ENCODE data around the gene ADCY1. TPM values are rescaled to one million over a fixed set of nuclear protein-coding genes. Genes with fewer than 3 reads are reported as not detected.

The ADCY1 gene
- total and polyA plus RNA-seq, 2 donors (not counting 1 experiment from before 2014, with no cell fraction given): 0.23 to 2.5 TPM

DNA sequence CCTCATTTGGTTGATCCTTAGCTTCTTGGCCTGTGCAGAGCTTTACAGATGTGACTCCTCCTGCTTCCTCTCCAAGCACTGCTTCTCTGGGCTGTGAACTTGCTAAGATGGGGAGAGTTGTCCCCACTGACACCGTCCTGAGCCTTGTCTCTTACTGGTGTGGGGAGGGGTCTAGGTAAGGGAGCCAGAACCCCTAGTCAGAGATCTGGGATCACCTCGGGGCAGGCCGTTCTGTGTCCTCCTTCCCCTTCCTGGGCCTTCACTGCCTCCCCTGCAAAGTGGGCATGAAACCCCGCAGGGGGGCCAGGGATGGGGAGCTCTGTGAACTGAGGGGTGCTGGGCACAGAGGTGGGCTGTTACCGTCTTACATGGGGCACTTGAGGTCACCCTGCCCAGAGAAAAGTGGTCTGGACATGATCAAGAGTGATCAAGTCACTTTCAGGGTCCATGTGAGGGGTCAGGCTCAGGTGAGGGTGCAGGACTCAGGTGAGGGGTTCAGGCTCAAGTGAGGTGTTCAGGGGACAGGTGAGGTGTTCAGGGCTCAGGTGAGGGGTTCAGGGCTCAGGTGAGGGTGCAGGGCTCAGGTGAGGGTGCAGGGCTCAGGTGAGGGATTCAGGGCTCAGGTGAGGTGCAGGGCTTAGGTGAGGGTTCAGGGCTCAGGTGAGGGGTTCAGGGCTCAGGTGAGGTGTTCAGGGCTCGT is 86.2 kb downstream of the ADCY1 start:
- no peaks in the 10 kb centered on the region for H3K79me2 ChIP-seq (ENCODE audit: control insufficient read depth, insufficient read depth, low read length)
- H3K9ac ChIP-seq (ENCODE audit: insufficient read depth, low read length): no peak overlapping the region
- H3K4me1 ChIP-seq (ENCODE audit: control insufficient read depth, extremely low read depth, insufficient read depth, low read length): no peaks in the 10 kb centered on the region
- H4K20me1 ChIP-seq (ENCODE audit: control insufficient read depth, extremely low read depth, insufficient read depth, low read length): no peaks in the 10 kb centered on the region
- H3K36me3 ChIP-seq (ENCODE audit: control insufficient read depth, insufficient read depth, low read length): no peaks in the 10 kb centered on the region
- DNase-seq (ENCODE audit: low read depth in 2 of 2): no peak
- H3K27ac ChIP-seq (ENCODE audit: insufficient read depth, low read length): no peak overlapping the region
- no peaks in the 10 kb centered on the region for H3K9me3 ChIP-seq (ENCODE audit: control insufficient read depth, insufficient read depth, low read depth, low read length)
- no peak overlapping the region for H3K4me3 ChIP-seq (replicated peaks in 1 of 4; ENCODE audit: control extremely low read depth in 1 of 4, insufficient read depth in 1 of 4, low read depth in 3 of 4, low read length in 4 of 4)
- TF ChIP-seq CTCF (conservative IDR thresholded peaks at IDR 0.05 in 1 of 2, IDR thresholded peaks at IDR 0.05 in 1 of 2; ENCODE audit: low read depth in 1 of 2, low read length in 2 of 2): no peak
- TF ChIP-seq EZH2 (IDR thresholded peaks at IDR 0.05; ENCODE audit: low read length, missing control alignments): no peak
- H3K27me3 ChIP-seq (ENCODE audit: control insufficient read depth, insufficient read depth, low read length): no peaks in the 10 kb centered on the region
- no peak overlapping the region for H2AFZ ChIP-seq (ENCODE audit: low read length)
- H3K4me2 ChIP-seq (ENCODE audit: extremely low read depth, insufficient read depth, low read length): no peak overlapping the region

DNA sequence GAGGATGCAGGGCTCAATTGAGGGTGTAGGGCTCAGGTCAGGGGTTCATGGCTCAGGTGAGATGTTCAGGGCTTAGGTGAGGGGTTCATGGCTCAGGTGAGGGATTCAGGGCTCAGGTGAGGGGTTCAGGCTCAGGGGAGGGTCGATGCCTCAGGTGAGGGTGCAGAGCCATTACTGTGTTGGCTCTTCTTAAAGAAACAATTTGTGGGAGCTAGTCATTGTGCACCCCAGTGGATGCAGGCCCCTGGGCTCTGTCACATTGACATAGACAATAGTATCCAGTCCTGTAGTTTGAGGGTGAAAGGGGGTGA is 86.7 kb downstream of the ADCY1 start:
- Histone ChIP-seq H4K20me1 (ENCODE audit: control insufficient read depth, extremely low read depth, insufficient read depth, low read length) (no peaks in the 10 kb centered on the region), H3K27ac (ENCODE audit: insufficient read depth, low read length) (no peak overlapping the region), H3K4me1 (ENCODE audit: control insufficient read depth, extremely low read depth, insufficient read depth, low read length) (no peaks in the 10 kb centered on the region), H3K79me2 (ENCODE audit: control insufficient read depth, insufficient read depth, low read length) (no peaks in the 10 kb centered on the region), H2AFZ (ENCODE audit: low read length) (no peak overlapping the region), H3K9ac (ENCODE audit: insufficient read depth, low read length) (no peak overlapping the region), H3K4me3 (replicated peaks in 1 of 4; ENCODE audit: control extremely low read depth in 1 of 4, insufficient read depth in 1 of 4, low read depth in 3 of 4, low read length in 4 of 4) (no peak overlapping the region), H3K4me2 (ENCODE audit: extremely low read depth, insufficient read depth, low read length) (no peak overlapping the region), H3K9me3 (ENCODE audit: control insufficient read depth, insufficient read depth, low read depth, low read length) (no peaks in the 10 kb centered on the region), H3K27me3 (ENCODE audit: control insufficient read depth, insufficient read depth, low read length) (no peaks in the 10 kb centered on the region), H3K36me3 (ENCODE audit: control insufficient read depth, insufficient read depth, low read length) (no peaks in the 10 kb centered on the region)
- no peak for TF ChIP-seq EZH2 (IDR thresholded peaks at IDR 0.05; ENCODE audit: low read length, missing control alignments)
- no peak for TF ChIP-seq CTCF (conservative IDR thresholded peaks at IDR 0.05 in 1 of 2, IDR thresholded peaks at IDR 0.05 in 1 of 2; ENCODE audit: low read depth in 1 of 2, low read length in 2 of 2)
- no peak for DNase-seq (ENCODE audit: low read depth in 2 of 2)

- H3K4me3 ChIP-seq (replicated peaks in 1 of 4; ENCODE audit: control extremely low read depth in 1 of 4, insufficient read depth in 1 of 4, low read depth in 3 of 4, low read length in 4 of 4): no peak overlapping the region
- H3K4me1 ChIP-seq (ENCODE audit: control insufficient read depth, extremely low read depth, insufficient read depth, low read length): no peaks in the 10 kb centered on the region
- no peaks in the 10 kb centered on the region for H3K27me3 ChIP-seq (ENCODE audit: control insufficient read depth, insufficient read depth, low read length)
- no peaks in the 10 kb centered on the region for H4K20me1 ChIP-seq (ENCODE audit: control insufficient read depth, extremely low read depth, insufficient read depth, low read length)
- no peak overlapping the region for H3K4me2 ChIP-seq (ENCODE audit: extremely low read depth, insufficient read depth, low read length)
- DNase-seq (ENCODE audit: low read depth in 2 of 2): no peak
- H2AFZ ChIP-seq (ENCODE audit: low read length): no peak overlapping the region
- H3K36me3 ChIP-seq (ENCODE audit: control insufficient read depth, insufficient read depth, low read length): no peaks in the 10 kb centered on the region
- H3K9ac ChIP-seq (ENCODE audit: insufficient read depth, low read length): no peak overlapping the region
- H3K9me3 ChIP-seq (ENCODE audit: control insufficient read depth, insufficient read depth, low read depth, low read length): no peaks in the 10 kb centered on the region
- no peaks in the 10 kb centered on the region for H3K79me2 ChIP-seq (ENCODE audit: control insufficient read depth, insufficient read depth, low read length)
- no peak for TF ChIP-seq CTCF (conservative IDR thresholded peaks at IDR 0.05 in 1 of 2, IDR thresholded peaks at IDR 0.05 in 1 of 2; ENCODE audit: low read depth in 1 of 2, low read length in 2 of 2)
- no peak for TF ChIP-seq EZH2 (IDR thresholded peaks at IDR 0.05; ENCODE audit: low read length, missing control alignments)
- H3K27ac ChIP-seq (ENCODE audit: insufficient read depth, low read length): no peak overlapping the region
Observed at GRCh38 chr7:45661302-45661995, 87.3 kb downstream of the ADCY1 start.
